DND-41 (cell line): ENCODE results near the gene GABBR2.
A peak's percentile ranks its signal among the peaks of the same experiment; 100 is the strongest.

Experiments
- ATAC-seq: fragments of 200-7000 bp; cut with Tn5 transposase; 3 replicates; pipeline ENCODE4 v1.9.1; 2021; ENCODE audit warnings: low read depth; ENCODE audit not compliant: insufficient read depth
- DNase-seq: peaks from one replicate; pipeline ENCODE4 v3.0.0-alpha.2; 2020
- H2AFZ ChIP-seq: 2 replicates; pipeline ENCODE4 v1.6.0; 2012; ENCODE audit warnings: low read depth, low read length
- H3K27ac ChIP-seq: 2 replicates; pipeline ENCODE4 v1.5.1; 2012; ENCODE audit warnings: low read length, inconsistent platforms
- H3K27me3 ChIP-seq: fragments of 200-600 bp; sonication (generic); 2 replicates; pipeline ENCODE4 v1.6.0; 2012; ENCODE audit warnings: low read length, mild to moderate bottlenecking, inconsistent platforms; ENCODE audit not compliant: insufficient read depth, poor library complexity
- H3K36me3 ChIP-seq: 2 replicates; pipeline ENCODE4 v1.5.1; 2012; ENCODE audit warnings: low read length, inconsistent platforms; ENCODE audit not compliant: insufficient read depth
- H3K4me1 ChIP-seq: 2 replicates; pipeline ENCODE4 v1.5.1; 2012; ENCODE audit warnings: mild to moderate bottlenecking, low read length; ENCODE audit not compliant: insufficient read depth
- H3K4me2 ChIP-seq: 2 replicates; pipeline ENCODE4 v1.6.0; 2012; ENCODE audit warnings: mild to moderate bottlenecking, moderate library complexity, low read length, inconsistent platforms; ENCODE audit not compliant: insufficient read depth
- H3K4me3 ChIP-seq, 2 experiments: fragments of 200-600 bp in 1 of 2; shearing (Covaris generic) in 1 of 2; 2 replicates each; pipeline ENCODE4 v1.5.1; 2012 to 2016; ENCODE audit warnings: inconsistent platforms in 2 of 2, low read length in 2 of 2, mild to moderate bottlenecking in 2 of 2, low read depth in 1 of 2, moderate library complexity in 1 of 2
- H3K79me2 ChIP-seq: 2 replicates; pipeline ENCODE4 v1.6.0; 2012; ENCODE audit warnings: low read length, inconsistent platforms; ENCODE audit not compliant: insufficient read depth
- H3K9ac ChIP-seq: 2 replicates; pipeline ENCODE4 v1.6.0; 2012; ENCODE audit warnings: low read depth, mild to moderate bottlenecking, inconsistent platforms, low read length, moderate library complexity
- H3K9me3 ChIP-seq: 2 replicates; pipeline ENCODE4 v1.5.1; 2012; ENCODE audit warnings: low read length, moderate library complexity, mild to moderate bottlenecking, inconsistent platforms; ENCODE audit not compliant: insufficient read depth, severe bottlenecking
- H4K20me1 ChIP-seq: 2 replicates; pipeline ENCODE4 v1.6.0; 2012; ENCODE audit warnings: low read length; ENCODE audit not compliant: insufficient read depth
- EZH2 ChIP-seq: IDR thresholded peaks from 3 replicates; pipeline ENCODE4 v1.6.1; 2012; ENCODE audit warnings: borderline replicate concordance, low read depth, mild to moderate bottlenecking, moderate library complexity, low read length, inconsistent platforms; ENCODE audit not compliant: severe bottlenecking
- TF ChIP-seq, protein P1 (sequence below): IDR thresholded peaks from 2 replicates; pipeline ENCODE4 v1.5.1; 2012; ENCODE audit warnings: borderline replicate concordance, low read length, moderate library complexity, mild to moderate bottlenecking; ENCODE audit not compliant: poor library complexity, severe bottlenecking; ENCODE audit errors: extremely low read depth

Gene GABBR2

DNA sequence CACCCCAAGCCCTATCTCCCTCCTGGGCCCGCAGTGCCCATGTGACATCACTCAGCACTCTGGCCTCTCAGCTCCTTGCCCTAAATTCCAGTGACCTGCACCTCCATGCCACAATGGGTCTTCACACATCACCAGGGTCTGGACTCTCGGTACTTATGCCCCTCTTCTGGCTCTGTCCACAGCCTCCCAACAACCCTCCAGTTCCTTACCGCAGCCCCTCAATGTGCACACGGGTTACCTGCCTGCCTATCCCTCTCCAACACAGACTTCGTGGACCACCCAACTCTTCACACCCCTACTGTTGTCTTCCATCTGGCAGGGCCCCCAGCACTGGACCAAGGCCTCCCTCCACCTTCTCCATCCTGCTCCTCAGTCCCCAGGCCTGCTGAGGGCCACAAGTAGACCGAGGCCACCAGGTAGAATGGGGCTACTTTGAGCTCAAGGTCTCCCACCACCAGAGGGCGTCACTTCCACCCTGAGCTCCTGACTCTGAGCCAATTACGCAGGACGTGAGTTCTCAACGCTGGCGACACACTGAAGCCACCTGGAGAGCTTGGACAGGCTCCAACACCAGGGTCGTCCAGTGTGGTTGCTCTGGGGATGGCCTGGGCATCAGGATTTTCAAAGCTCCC lies 172.1 kb downstream of the GABBR2 start:
- ATAC-seq (no peak), DNase-seq (no peak)
- Histone ChIP-seq H3K4me2 (no peak overlapping the region), H3K27ac (no peak overlapping the region), H2AFZ (no peak overlapping the region), H4K20me1 (no peaks in the 10 kb centered on the region), H3K27me3 (no peaks in the 10 kb centered on the region), H3K36me3 (no peaks in the 10 kb centered on the region), H3K79me2 (no peaks in the 10 kb centered on the region), H3K9me3 (no peaks in the 10 kb centered on the region), H3K4me1 (no peaks in the 10 kb centered on the region), H3K9ac (no peak overlapping the region), H3K4me3 (no peak overlapping the region)
- no peak for TF ChIP-seq EZH2
- TF ChIP-seq, protein P1, sequence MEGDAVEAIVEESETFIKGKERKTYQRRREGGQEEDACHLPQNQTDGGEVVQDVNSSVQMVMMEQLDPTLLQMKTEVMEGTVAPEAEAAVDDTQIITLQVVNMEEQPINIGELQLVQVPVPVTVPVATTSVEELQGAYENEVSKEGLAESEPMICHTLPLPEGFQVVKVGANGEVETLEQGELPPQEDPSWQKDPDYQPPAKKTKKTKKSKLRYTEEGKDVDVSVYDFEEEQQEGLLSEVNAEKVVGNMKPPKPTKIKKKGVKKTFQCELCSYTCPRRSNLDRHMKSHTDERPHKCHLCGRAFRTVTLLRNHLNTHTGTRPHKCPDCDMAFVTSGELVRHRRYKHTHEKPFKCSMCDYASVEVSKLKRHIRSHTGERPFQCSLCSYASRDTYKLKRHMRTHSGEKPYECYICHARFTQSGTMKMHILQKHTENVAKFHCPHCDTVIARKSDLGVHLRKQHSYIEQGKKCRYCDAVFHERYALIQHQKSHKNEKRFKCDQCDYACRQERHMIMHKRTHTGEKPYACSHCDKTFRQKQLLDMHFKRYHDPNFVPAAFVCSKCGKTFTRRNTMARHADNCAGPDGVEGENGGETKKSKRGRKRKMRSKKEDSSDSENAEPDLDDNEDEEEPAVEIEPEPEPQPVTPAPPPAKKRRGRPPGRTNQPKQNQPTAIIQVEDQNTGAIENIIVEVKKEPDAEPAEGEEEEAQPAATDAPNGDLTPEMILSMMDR: peak; percentile 41

DNA sequence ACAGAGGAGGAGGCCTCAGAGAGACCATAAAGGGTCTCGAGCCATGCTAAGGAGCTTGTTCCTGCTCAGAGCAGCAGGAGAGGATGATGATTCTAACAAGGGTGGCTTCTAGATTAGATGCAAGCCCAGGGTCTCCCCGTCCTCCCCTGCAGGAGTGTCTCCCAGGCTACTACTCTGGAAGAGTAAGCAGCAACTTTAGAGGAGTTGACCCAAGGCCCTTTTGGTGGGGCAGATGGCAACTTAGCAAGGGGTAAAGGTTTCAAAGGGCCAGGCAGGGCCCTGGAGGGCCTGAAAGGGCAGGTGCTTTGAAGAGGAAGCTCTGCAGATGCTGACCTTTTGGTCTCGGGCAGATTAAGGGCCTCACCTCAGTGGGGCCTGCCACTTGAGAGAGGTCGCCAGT lies 174.9 kb downstream of the GABBR2 start:
- H3K27ac ChIP-seq: no peak overlapping the region
- H3K79me2 ChIP-seq: no peaks in the 10 kb centered on the region
- no peak for ATAC-seq
- TF ChIP-seq, protein P1: no peak
- no peak for TF ChIP-seq EZH2
- no peaks in the 10 kb centered on the region for H3K36me3 ChIP-seq
- no peak overlapping the region for H2AFZ ChIP-seq
- no peak overlapping the region for H3K4me2 ChIP-seq
- H3K9ac ChIP-seq: no peak overlapping the region
- no peaks in the 10 kb centered on the region for H4K20me1 ChIP-seq
- no peak for DNase-seq
- H3K4me1 ChIP-seq: no peaks in the 10 kb centered on the region
- H3K4me3 ChIP-seq: no peak overlapping the region
- no peaks in the 10 kb centered on the region for H3K9me3 ChIP-seq
- no peaks in the 10 kb centered on the region for H3K27me3 ChIP-seq

DNA sequence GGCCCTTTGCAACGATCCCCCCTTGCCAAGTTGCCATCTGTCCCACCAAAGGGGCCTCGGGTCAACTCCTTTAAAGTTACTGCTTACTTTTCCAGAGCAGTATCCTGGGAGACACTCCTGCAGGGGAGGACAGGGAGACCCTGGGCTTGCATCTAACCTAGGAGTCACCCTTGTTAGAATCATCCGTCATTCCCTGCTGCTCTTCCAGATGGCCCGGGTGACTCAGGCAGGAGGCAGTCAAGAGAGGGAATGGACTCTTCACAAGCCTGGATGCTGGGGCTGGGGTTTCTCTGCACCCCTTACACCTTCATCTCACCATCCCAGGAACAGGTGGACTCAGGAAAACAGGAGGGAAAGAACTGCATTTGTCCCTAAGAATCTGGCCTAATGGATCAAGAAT lies 175.6 kb downstream of the GABBR2 start:
- no peak overlapping the region for H3K9ac ChIP-seq

More for the DNA sequence above, 175.6 kb downstream of the GABBR2 start:
- Histone ChIP-seq H3K9me3 (no peaks in the 10 kb centered on the region), H3K4me3 (no peak overlapping the region), H2AFZ (no peak overlapping the region), H3K4me1 (no peaks in the 10 kb centered on the region), H3K27ac (no peak overlapping the region), H3K27me3 (no peaks in the 10 kb centered on the region), H4K20me1 (no peaks in the 10 kb centered on the region), H3K36me3 (no peaks in the 10 kb centered on the region), H3K79me2 (no peaks in the 10 kb centered on the region), H3K4me2 (no peak overlapping the region)
- no peak for DNase-seq
- TF ChIP-seq EZH2: no peak
- TF ChIP-seq, protein P1: no peak
- no peak for ATAC-seq
